HFF-Myc (cell line): ENCODE data around the gene CACNB1.

Source experiments
- DNase-seq: peaks from one replicate; pipeline ENCODE4 v3.0.0-alpha.2; 2011; ENCODE audit warnings: low read depth; ENCODE audit errors: extremely low read depth
- H3K4me3 ChIP-seq: replicated peaks from 2 replicates; pipeline ENCODE4 v1.5.1; 2011; ENCODE audit warnings: low read depth, mild to moderate bottlenecking, control low read depth, low read length
- CTCF ChIP-seq: IDR thresholded peaks from 2 replicates; pipeline ENCODE4 v1.5.1; 2012; ENCODE audit warnings: mild to moderate bottlenecking, low read depth, low read length, control low read depth; ENCODE audit errors: missing control alignments

CACNB1 gene

GRCh38 chr17:39219647-39220154 is 22.2 kb upstream of the CACNB1 start:
- no peak for TF ChIP-seq CTCF
- no peak for DNase-seq
- no peak overlapping the region for H3K4me3 ChIP-seq

- no peak for TF ChIP-seq CTCF
- DNase-seq, result no peak
- H3K4me3 ChIP-seq, result no peak overlapping the region
Observed at GRCh38 chr17:39218906-39219305, 21.4 kb upstream of the CACNB1 start.

GRCh38 chr17:39217734-39218369 is 20.4 kb upstream of the CACNB1 start:
- H3K4me3 ChIP-seq, result no peak overlapping the region
- no peak for TF ChIP-seq CTCF
- no peak for DNase-seq

GRCh38 chr17:39213852-39214251 is 16.4 kb upstream of the CACNB1 start:
- H3K4me3 ChIP-seq, result no peak overlapping the region
- no peak for DNase-seq
- TF ChIP-seq CTCF, result no peak

GRCh38 chr17:39212841-39213480 is 15.5 kb upstream of the CACNB1 start:
- no peak overlapping the region for H3K4me3 ChIP-seq
- DNase-seq, result no peak
- TF ChIP-seq CTCF, result no peak

GRCh38 chr17:39212195-39212810 is 14.8 kb upstream of the CACNB1 start:
- DNase-seq, result no peak
- no peak overlapping the region for H3K4me3 ChIP-seq
- TF ChIP-seq CTCF, result no peak
